ENCODE measurements around the gene KLF15.

DNA sequence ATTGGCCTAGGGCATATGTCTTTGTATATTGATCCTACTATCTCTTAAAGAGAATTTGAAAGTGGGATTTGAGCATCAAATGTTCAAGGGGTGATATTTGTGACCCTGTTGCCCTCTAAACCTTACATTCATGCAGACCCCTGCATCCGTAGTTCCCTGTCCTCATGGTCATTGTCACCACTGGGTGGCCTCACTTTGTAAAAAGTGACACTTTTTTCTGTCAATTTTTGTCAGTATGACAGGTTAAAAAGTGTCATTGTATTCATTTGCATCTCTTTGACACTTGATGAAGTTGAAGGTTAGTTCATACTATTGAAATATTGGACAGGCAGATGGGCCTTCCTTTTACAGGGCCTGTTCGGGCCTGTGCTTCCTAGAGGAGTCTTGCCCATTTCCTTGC, 12.3 kb upstream of the KLF15 start:
- TF ChIP-seq CTCF (conservative IDR thresholded peaks at IDR 0.05; ENCODE audit: low read depth, low read length) (no peak), EZH2phosphoT487 (IDR thresholded peaks at IDR 0.05; ENCODE audit: borderline replicate concordance, low read length) (no peak), EZH2 (IDR thresholded peaks at IDR 0.05; ENCODE audit: low read length, unreplicated experiment) (no peak)

Measured in PC-3 (cell line).